GM13977 (cell line): ENCODE data around the gene ACOXL.

ENCODE experiments used
- DNase-seq: peaks from one replicate; pipeline ENCODE4 v3.0.0; 2012; ENCODE audit warnings: low spot score
- in situ Hi-C: fragments of 300-500 bp; cut with MboI; formaldehyde crosslinking; loops from one replicate; pipeline ENCODE4 v1.12.0; 2022; ENCODE audit warnings: low sequenced_read_pairs, low pct_unique_long_range_greater_than_20kb, mixed read lengths, inconsistent platforms; ENCODE audit not compliant: unreplicated experiment
- TF ChIP-seq, protein P1 (sequence below): IDR thresholded peaks from 2 replicates; pipeline ENCODE4 v1.5.1; 2012; ENCODE audit warnings: mild to moderate bottlenecking, control low read depth; ENCODE audit not compliant: insufficient read depth; ENCODE audit errors: extremely low read depth, missing control alignments

Gene ACOXL

DNA sequence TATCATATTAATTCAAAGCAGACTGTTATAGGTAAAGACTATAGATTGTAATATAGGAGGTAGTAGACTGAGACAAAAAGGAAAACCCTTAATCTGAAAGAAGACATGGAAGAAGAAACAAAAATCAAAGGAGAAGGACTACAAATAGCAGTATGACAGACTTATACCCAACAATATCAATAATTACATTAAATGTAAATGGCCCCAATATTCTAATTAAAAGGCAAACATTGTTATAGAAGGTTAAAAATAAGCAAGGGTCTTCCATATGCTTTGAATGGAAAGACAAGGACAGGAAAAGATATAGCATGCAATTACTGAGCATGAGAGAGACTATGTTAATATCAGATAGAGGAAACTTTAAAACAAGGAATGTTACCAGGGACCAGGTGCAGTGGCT, 278.8 kb downstream of the ACOXL start:
- DNase-seq = no peak
- TF ChIP-seq, protein P1, sequence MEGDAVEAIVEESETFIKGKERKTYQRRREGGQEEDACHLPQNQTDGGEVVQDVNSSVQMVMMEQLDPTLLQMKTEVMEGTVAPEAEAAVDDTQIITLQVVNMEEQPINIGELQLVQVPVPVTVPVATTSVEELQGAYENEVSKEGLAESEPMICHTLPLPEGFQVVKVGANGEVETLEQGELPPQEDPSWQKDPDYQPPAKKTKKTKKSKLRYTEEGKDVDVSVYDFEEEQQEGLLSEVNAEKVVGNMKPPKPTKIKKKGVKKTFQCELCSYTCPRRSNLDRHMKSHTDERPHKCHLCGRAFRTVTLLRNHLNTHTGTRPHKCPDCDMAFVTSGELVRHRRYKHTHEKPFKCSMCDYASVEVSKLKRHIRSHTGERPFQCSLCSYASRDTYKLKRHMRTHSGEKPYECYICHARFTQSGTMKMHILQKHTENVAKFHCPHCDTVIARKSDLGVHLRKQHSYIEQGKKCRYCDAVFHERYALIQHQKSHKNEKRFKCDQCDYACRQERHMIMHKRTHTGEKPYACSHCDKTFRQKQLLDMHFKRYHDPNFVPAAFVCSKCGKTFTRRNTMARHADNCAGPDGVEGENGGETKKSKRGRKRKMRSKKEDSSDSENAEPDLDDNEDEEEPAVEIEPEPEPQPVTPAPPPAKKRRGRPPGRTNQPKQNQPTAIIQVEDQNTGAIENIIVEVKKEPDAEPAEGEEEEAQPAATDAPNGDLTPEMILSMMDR = no peak
- in situ Hi-C loops = no loop called here

DNA sequence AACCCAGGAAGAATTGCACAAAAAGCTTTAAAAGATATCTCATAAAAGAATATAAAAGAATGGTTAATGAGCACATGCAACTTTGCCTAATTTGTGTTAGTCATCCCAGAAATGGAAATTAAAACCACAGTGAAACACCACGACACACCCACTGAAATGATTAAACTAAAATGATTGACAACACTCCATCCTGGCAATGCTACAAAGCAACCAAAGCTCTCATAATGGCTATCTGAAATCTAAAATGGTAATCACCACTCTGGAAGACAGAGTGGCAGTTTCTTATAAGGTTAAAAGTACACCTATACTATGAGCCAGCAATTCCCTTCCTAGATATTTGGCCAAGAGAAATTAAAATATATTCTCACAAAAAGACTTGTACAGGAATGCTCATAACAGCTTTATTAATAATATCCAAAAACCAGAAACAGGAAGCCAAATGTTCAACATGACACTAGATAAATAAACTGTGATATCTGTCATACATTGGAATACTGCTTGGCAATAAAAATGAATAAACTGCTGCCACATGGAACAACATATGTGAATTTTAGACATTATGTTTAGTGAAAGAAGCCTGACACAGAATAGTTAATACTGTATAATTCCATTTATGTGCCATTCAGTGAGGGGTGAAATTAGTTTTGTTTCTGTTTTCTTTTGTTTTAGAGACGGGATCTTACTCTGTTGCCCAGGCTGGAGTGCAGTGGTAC, 283.1 kb downstream of the ACOXL start:
- in situ Hi-C loops = no loop called here
- TF ChIP-seq, protein P1 = no peak
- no peak for DNase-seq

DNA sequence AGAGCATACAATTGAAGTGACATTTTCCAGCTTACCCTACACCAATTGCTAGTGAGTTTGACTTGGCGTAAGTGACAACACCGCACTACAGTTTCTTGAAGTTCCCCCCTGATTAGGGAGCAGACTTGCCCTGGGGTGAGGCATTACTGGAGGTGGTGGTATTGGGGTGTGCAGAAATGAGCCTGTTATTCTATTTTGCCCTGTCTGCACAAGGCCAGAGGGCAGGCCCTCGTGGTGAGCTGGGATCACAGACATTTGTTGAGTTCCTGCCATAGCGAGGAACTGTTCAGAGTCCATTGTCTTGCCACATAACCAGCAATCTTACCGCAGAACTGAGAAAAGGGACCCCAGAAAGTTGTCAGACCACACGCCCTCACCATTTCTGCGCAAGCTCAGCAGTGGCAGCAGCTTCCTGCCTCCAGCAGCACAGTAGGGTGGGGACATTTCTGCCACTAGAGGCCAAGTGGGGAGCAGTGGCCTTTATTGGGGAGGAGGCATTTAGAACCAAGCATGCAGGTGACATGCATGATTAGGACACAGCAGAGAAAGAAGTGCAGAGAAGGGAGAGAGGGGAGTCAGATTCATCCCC, 284.8 kb downstream of the ACOXL start:
- in situ Hi-C loops = no loop called here
- DNase-seq = no peak

DNA sequence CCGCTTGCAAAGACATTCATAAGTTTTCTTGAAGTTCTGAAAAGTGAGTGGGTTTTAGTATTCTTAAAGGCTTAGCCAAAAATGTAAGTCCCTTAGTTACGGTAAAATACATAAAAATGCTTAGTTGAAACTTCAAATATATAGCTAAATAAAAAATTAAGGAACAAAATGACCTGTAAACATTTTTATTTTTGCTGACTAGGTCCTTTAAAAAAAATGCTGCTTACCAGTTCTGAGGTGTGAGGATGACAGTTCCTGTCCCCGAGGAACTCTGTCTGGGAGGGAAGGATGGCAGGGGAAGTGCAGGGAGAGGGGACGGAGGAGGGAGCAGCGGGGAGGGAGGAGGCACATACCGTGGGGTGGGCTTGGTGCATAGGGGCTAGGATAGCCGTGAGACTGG, 285.5 kb downstream of the ACOXL start:
- no peak for DNase-seq
- in situ Hi-C loops = no loop called here
- TF ChIP-seq, protein P1 = no peak

More for the DNA sequence above, 284.8 kb downstream of the ACOXL start:
- TF ChIP-seq, protein P1 = no peak

DNA sequence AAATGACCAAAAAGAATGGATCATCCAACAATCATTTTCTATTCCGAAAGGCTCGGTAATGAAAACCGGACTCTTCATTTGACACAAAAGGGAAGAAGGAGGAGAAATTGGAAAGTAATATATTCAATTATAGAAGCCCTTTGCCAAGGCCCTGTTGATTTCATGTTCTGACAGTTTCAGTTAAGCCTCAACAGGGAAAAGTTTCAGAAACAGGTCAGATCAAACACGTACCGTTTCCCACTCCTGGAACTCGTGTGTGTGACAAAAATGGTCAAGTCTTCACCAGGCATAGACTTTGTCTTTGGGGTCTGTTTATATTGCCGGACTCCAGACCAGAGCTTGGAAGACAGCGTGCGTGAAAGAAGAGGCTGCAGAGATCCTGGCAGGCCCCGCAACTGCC, 287.0 kb downstream of the ACOXL start:
- TF ChIP-seq, protein P1 = no peak
- no peak for DNase-seq
- in situ Hi-C loops = no loop called here

DNA sequence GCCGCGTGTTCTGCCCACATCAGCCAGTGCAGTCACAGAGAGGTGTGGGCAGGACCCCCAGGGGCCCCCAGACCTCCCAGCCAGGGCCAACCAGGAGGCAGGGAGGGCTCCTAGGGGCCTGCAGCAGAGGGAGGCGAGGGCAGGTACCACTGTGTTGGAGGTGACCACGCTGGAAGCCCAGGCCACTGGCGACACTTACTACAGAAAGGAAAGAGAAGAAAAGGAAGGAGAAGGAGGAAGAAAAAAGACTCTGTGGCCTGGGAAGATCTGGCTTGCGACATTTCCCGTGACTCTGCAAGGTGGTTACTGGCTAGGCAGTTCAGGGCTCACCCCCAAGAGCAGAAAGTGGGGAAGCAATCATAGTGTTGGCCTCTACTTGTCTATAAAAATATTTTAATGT, 290.3 kb downstream of the ACOXL start:
- no peak for DNase-seq
- TF ChIP-seq, protein P1 = no peak
- in situ Hi-C loops = no loop called here

DNA sequence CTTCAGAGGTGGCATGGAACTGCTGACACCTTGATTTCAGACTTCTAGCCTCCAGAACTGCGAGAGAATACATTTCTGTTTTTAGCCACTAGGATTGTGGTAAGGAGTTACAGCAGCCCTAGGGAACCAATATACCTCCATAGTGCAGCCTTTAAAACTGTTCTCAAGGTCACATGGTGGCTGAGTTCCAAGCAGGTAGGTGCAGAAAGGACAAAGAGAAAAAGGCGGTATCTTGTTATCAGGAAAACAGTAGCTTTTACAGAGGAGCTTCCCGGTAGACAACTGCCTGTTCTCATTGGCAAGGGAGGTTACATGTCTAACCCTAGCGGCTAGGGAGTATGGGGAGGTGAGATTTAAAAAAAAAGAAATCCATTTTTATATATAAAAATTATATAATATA, 292.1 kb downstream of the ACOXL start:
- TF ChIP-seq, protein P1 = no peak
- in situ Hi-C loops = no loop called here
- no peak for DNase-seq
